ENCODE measurements around the gene PDXK. TPM values are rescaled to one million over a fixed set of nuclear protein-coding genes. Genes with fewer than 3 reads are reported as not detected.
A peak's percentile ranks its signal among the peaks of the same experiment; 100 is the strongest.

PDXK gene
- total and polyA plus RNA-seq, 2 donors from 2014 or later = 122 to 210 TPM

GRCh38 chr21:43790010-43790524 lies 71.1 kb downstream of the PDXK start:
- DNase-seq (no peak), FAIRE-seq (no peak)
- Histone ChIP-seq H3K36me3 (ENCODE audit: control insufficient read depth in 2 of 3, insufficient read depth in 3 of 3, low read length in 3 of 3) (peaks cover 0 to 17% (median 7%) of the 10 kb centered on the region in 3 donors), H3K9ac (ENCODE audit: low read length in 3 of 3) (peak overlapping the region; percentile 49 to 75 (median 58)), H3K4me1 (ENCODE audit: control insufficient read depth in 2 of 3, insufficient read depth in 2 of 3, low read depth in 1 of 3, low read length in 3 of 3) (peaks cover 0 to 4% (median 4%) of the 10 kb centered on the region in 3 donors), H3K27me3 (ENCODE audit: control insufficient read depth, insufficient read depth, low read length) (no peaks in the 10 kb centered on the region), H3K9me3 (ENCODE audit: control insufficient read depth in 2 of 3, insufficient read depth in 1 of 3, low read length in 3 of 3) (no peaks in the 10 kb centered on the region), H3K4me3 (ENCODE audit: low read length in 3 of 3) (peak overlapping the region; percentile 73 to 80 (median 80)), H3K27ac (ENCODE audit: low read depth in 2 of 2, low read length in 2 of 2) (peak overlapping the region in 1 of 2 donors; percentile 11)
- intact Hi-C loops (cut with DNase I) = no loop called here
- no peak for TF ChIP-seq CTCF (IDR thresholded peaks at IDR 0.05; ENCODE audit: borderline replicate concordance, extremely low read depth, insufficient read depth)

GRCh38 chr21:43792406-43792805 lies 73.5 kb downstream of the PDXK start:
- no peak overlapping the region for H3K27ac ChIP-seq (ENCODE audit: low read depth in 2 of 2, low read length in 2 of 2)
- H3K9me3 ChIP-seq (ENCODE audit: control insufficient read depth in 2 of 3, insufficient read depth in 1 of 3, low read length in 3 of 3) = no peaks in the 10 kb centered on the region
- no peak overlapping the region for H3K4me3 ChIP-seq (ENCODE audit: low read length in 3 of 3)
- H3K9ac ChIP-seq (ENCODE audit: low read length in 3 of 3) = no peak overlapping the region
- peaks cover 0 to 4% (median 4%) of the 10 kb centered on the region in 3 donors for H3K4me1 ChIP-seq (ENCODE audit: control insufficient read depth in 2 of 3, insufficient read depth in 2 of 3, low read depth in 1 of 3, low read length in 3 of 3)
- H3K36me3 ChIP-seq (ENCODE audit: control insufficient read depth in 2 of 3, insufficient read depth in 3 of 3, low read length in 3 of 3) = peaks cover 2 to 39% (median 12%) of the 10 kb centered on the region in 3 donors
- DNase-seq (no peak), FAIRE-seq (no peak)
- intact Hi-C loops (cut with DNase I) = no loop called here
- no peak for TF ChIP-seq CTCF (IDR thresholded peaks at IDR 0.05; ENCODE audit: borderline replicate concordance, extremely low read depth, insufficient read depth)
- no peaks in the 10 kb centered on the region for H3K27me3 ChIP-seq (ENCODE audit: control insufficient read depth, insufficient read depth, low read length)

GRCh38 chr21:43793243-43793642 lies 74.3 kb downstream of the PDXK start:
- Histone ChIP-seq H3K9me3 (ENCODE audit: control insufficient read depth in 2 of 3, insufficient read depth in 1 of 3, low read length in 3 of 3) (no peaks in the 10 kb centered on the region), H3K36me3 (ENCODE audit: control insufficient read depth in 2 of 3, insufficient read depth in 3 of 3, low read length in 3 of 3) (peaks cover 2 to 48% (median 15%) of the 10 kb centered on the region in 3 donors), H3K4me1 (ENCODE audit: control insufficient read depth in 2 of 3, insufficient read depth in 2 of 3, low read depth in 1 of 3, low read length in 3 of 3) (peaks cover 0 to 4% (median 4%) of the 10 kb centered on the region in 3 donors), H3K27ac (ENCODE audit: low read depth in 2 of 2, low read length in 2 of 2) (no peak overlapping the region), H3K4me3 (ENCODE audit: low read length in 3 of 3) (no peak overlapping the region), H3K27me3 (ENCODE audit: control insufficient read depth, insufficient read depth, low read length) (no peaks in the 10 kb centered on the region), H3K9ac (ENCODE audit: low read length in 3 of 3) (no peak overlapping the region)
- intact Hi-C loops (cut with DNase I) = no loop called here
- DNase-seq = peak in 1 of 5 donors; percentile 63
- no peak for TF ChIP-seq CTCF (IDR thresholded peaks at IDR 0.05; ENCODE audit: borderline replicate concordance, extremely low read depth, insufficient read depth)
- FAIRE-seq = no peak

GRCh38 chr21:43794311-43794710 lies 75.4 kb downstream of the PDXK start:
- no peaks in the 10 kb centered on the region for H3K9me3 ChIP-seq (ENCODE audit: control insufficient read depth in 2 of 3, insufficient read depth in 1 of 3, low read length in 3 of 3)
- H3K4me3 ChIP-seq (ENCODE audit: low read length in 3 of 3) = no peak overlapping the region
- H3K27ac ChIP-seq (ENCODE audit: low read depth in 2 of 2, low read length in 2 of 2) = no peak overlapping the region
- intact Hi-C loops (cut with DNase I) = no loop called here
- no peaks in the 10 kb centered on the region for H3K27me3 ChIP-seq (ENCODE audit: control insufficient read depth, insufficient read depth, low read length)
- DNase-seq (peak in 1 of 5 donors; percentile 67), FAIRE-seq (no peak)
- H3K4me1 ChIP-seq (ENCODE audit: control insufficient read depth in 2 of 3, insufficient read depth in 2 of 3, low read depth in 1 of 3, low read length in 3 of 3) = peaks cover 0 to 4% (median 4%) of the 10 kb centered on the region in 3 donors
- peaks cover 2 to 56% (median 21%) of the 10 kb centered on the region in 3 donors for H3K36me3 ChIP-seq (ENCODE audit: control insufficient read depth in 2 of 3, insufficient read depth in 3 of 3, low read length in 3 of 3)
- H3K9ac ChIP-seq (ENCODE audit: low read length in 3 of 3) = no peak overlapping the region
- no peak for TF ChIP-seq CTCF (IDR thresholded peaks at IDR 0.05; ENCODE audit: borderline replicate concordance, extremely low read depth, insufficient read depth)

Measured in kidney (tissue), 14 donors.